GM21515 (cell line): Measurements from ENCODE around the gene PCDHB12.

Experiments
- ATAC-seq: cut with Tn5 transposase; IDR thresholded peaks from one replicate; pipeline ENCODE4 v1.9.1; 2021; ENCODE audit not compliant: unreplicated experiment

Gene PCDHB12

GRCh38 chr5:141260458-141261237, 52.1 kb downstream of the PCDHB12 start:
- ATAC-seq: no peak

GRCh38 chr5:141261238-141261546, 52.7 kb downstream of the PCDHB12 start:
- no peak for ATAC-seq
